ENCODE measurements around the gene GRM6.

GRM6 gene

GRCh38 chr5:178986326-178986960 is 8.7 kb downstream of the GRM6 start:
- no peak overlapping the region for H3K4me3 ChIP-seq
- H3K27ac ChIP-seq = no peak overlapping the region

GRCh38 chr5:178984145-178985072 is 10.7 kb downstream of the GRM6 start:
- Histone ChIP-seq H3K4me3 (no peak overlapping the region), H3K27ac (no peak overlapping the region)

GRCh38 chr5:178983728-178984127 is 11.4 kb downstream of the GRM6 start:
- H3K27ac ChIP-seq = no peak overlapping the region
- no peak overlapping the region for H3K4me3 ChIP-seq

- no peak overlapping the region for H3K4me3 ChIP-seq
- H3K27ac ChIP-seq = no peak overlapping the region
These were observed 12.2 kb downstream of the GRM6 start for GRCh38 chr5:178982941-178983340.

- Histone ChIP-seq H3K27ac (no peak overlapping the region), H3K4me3 (no peak overlapping the region)
These were observed 13.7 kb downstream of the GRM6 start for GRCh38 chr5:178981381-178981780.

- Histone ChIP-seq H3K27ac (no peak overlapping the region), H3K4me3 (no peak overlapping the region)
These were observed 29.6 kb downstream of the GRM6 start for GRCh38 chr5:178965465-178966055.

GRCh38 chr5:178941361-178941760 is 53.8 kb downstream of the GRM6 start:
- Histone ChIP-seq H3K27ac (peak overlapping the region in 8 of 21 experiments; percentile 8 to 72 (median 32)), H3K4me3 (peak overlapping the region; percentile 33 to 56 (median 37))

- peak within 1 kb of the TSS; percentile 33 to 56 (median 37) for H3K4me3 ChIP-seq
- H3K27ac ChIP-seq = peak within 1 kb of the TSS in 16 of 21 experiments; percentile 1 to 81 (median 66)
These were observed 54.4 kb downstream of the GRM6 start, which contains the start of gene ZNF454 for GRCh38 chr5:178940569-178941360. ZNF454 (plus strand) TSS chr5:178941198; CDS start chr5:178942792, 1,594 bp downstream.

GRCh38 chr5:178931846-178932760 is 63.0 kb downstream of the GRM6 start:
- H3K4me3 ChIP-seq = no peak overlapping the region
- H3K27ac ChIP-seq = no peak overlapping the region
